GM12878 (cell line): ENCODE data around the gene NPAS3. TPM values are rescaled to one million over a fixed set of nuclear protein-coding genes. Genes with fewer than 3 reads are reported as not detected.

Experiments used
- ATAC-seq: fragments of 200-7000 bp; cut with Tn5 transposase; 3 replicates; pipeline ENCODE4 v1.9.1; 2020; ENCODE audit warnings: mild to moderate bottlenecking, moderate library complexity
- BruUV-seq: library from RNA; stranded (reverse); fragments of 400-500 nt; replicated peaks from 2 replicates; lab custom pipeline; 2021; lab: Mats Ljungman, UMichigan
- CTCF ChIA-PET: fragments of 300-600 bp; sonication (Branson Sonifier 250); formaldehyde crosslinking; extraction: SDS; loops from one replicate; lab custom pipeline; 2021; ENCODE audit warnings: inconsistent platforms; lab: Yijun Ruan, JAX
- POLR2A ChIA-PET: fragments of 350-600 bp; formaldehyde crosslinking; extraction: SDS; loops from one replicate; lab custom pipeline; 2021; ENCODE audit warnings: inconsistent platforms; lab: Charles Lee
- RAD21 ChIA-PET: fragments of 300-600 bp; sonication (Branson Sonifier 250); formaldehyde crosslinking; loops from one replicate; lab custom pipeline; 2023; ENCODE audit warnings: antibody characterized with exemption; ENCODE audit not compliant: unreplicated experiment; lab: Charles Lee
- SMC1A ChIA-PET: fragments of 300-600 bp; sonication (Branson Sonifier 250); formaldehyde crosslinking; loops from one replicate; lab custom pipeline; 2023; ENCODE audit not compliant: unreplicated experiment, uncharacterized antibody; lab: Charles Lee
- DNase-seq: peaks from one replicate; pipeline ENCODE4 v3.0.0-alpha.2; 2011; ENCODE audit warnings: low read depth, low spot score
- FAIRE-seq: peaks from 3 replicates; lab custom pipeline; 2011; peaks lifted over from hg19 to GRCh38; lab: Jason Lieb, UNC
- H2AFZ ChIP-seq: 2 replicates; pipeline ENCODE4 v1.6.0; 2011; ENCODE audit warnings: low read depth, low read length, control low read depth; ENCODE audit not compliant: control insufficient read depth
- H3K27ac ChIP-seq: 2 replicates; pipeline ENCODE4 v1.5.1; 2011; ENCODE audit warnings: control low read depth; ENCODE audit not compliant: control insufficient read depth, insufficient read depth
- H3K27me3 ChIP-seq, 2 experiments: replicated peaks in 1 of 2; 2 replicates each; pipeline versions ENCODE4 v1.6.0 to v1.6.1; 2011; ENCODE audit warnings: low read length in 1 of 2; ENCODE audit not compliant: control insufficient read depth in 2 of 2, insufficient read depth in 2 of 2
- H3K36me3 ChIP-seq, 2 experiments: 2 replicates each; pipeline ENCODE4 v1.5.1; 2011; ENCODE audit warnings: low read length in 1 of 2; ENCODE audit not compliant: control insufficient read depth in 2 of 2, insufficient read depth in 2 of 2
- H3K4me1 ChIP-seq: 2 replicates; pipeline ENCODE4 v1.6.1; 2011; ENCODE audit warnings: mild to moderate bottlenecking, low read length, moderate library complexity, mixed read lengths; ENCODE audit not compliant: control insufficient read depth, insufficient read depth
- H3K4me2 ChIP-seq: 2 replicates; pipeline ENCODE4 v1.6.0; 2011; ENCODE audit warnings: control low read depth; ENCODE audit not compliant: control insufficient read depth, insufficient read depth
- H3K4me3 ChIP-seq: fragments of 200-600 bp; sonication (generic); 2 replicates; pipeline ENCODE4 v1.5.1; 2016
- H3K79me2 ChIP-seq: 2 replicates; pipeline ENCODE4 v1.6.0; 2011; ENCODE audit warnings: low read length; ENCODE audit not compliant: control insufficient read depth, insufficient read depth
- H3K9ac ChIP-seq: 2 replicates; pipeline ENCODE4 v1.8.0; 2011; ENCODE audit warnings: low read length, control low read depth, mixed read lengths; ENCODE audit not compliant: control insufficient read depth, insufficient read depth
- H3K9me3 ChIP-seq: replicated peaks from 3 replicates; pipeline ENCODE4 v1.5.1; 2011; ENCODE audit warnings: mild to moderate bottlenecking, low read length; ENCODE audit not compliant: control insufficient read depth, insufficient read depth
- H4K20me1 ChIP-seq: 2 replicates; pipeline ENCODE4 v1.6.0; 2011; ENCODE audit not compliant: control insufficient read depth, insufficient read depth
- BCL11A ChIP-seq: IDR thresholded peaks from 2 replicates; pipeline ENCODE4 v1.6.1; 2011; ENCODE audit warnings: low read depth, low read length
- CREB1 ChIP-seq: IDR thresholded peaks from 2 replicates; pipeline ENCODE4 v1.6.1; 2012; ENCODE audit warnings: low read depth, mild to moderate bottlenecking, inconsistent platforms
- FOS ChIP-seq: IDR thresholded peaks from 3 replicates; pipeline ENCODE4 v1.6.1; 2011; ENCODE audit warnings: borderline replicate concordance; ENCODE audit not compliant: insufficient read length; ENCODE audit errors: extremely low read depth
- GATAD2B ChIP-seq: fragments of 450-650 bp; conservative IDR thresholded peaks from 2 replicates; pipeline ENCODE4 v1.6.1; 2017; ENCODE audit warnings: low read depth, mild to moderate bottlenecking, moderate library complexity
- HCFC1 ChIP-seq: fragments of 150-350 bp; IDR thresholded peaks from 2 replicates; pipeline ENCODE4 v1.6.1; 2014; ENCODE audit warnings: low read length
- NRF1 ChIP-seq: conservative IDR thresholded peaks from 2 replicates; pipeline ENCODE4 v1.6.1; 2011; ENCODE audit warnings: mild to moderate bottlenecking, low read depth, low read length, improper control_type of control experiment
- PAX5 ChIP-seq: IDR thresholded peaks from 2 replicates; pipeline ENCODE4 v1.6.1; 2011; ENCODE audit warnings: low read depth, low read length, borderline replicate concordance
- SMAD1 ChIP-seq: fragments of 450-650 bp; IDR thresholded peaks from 2 replicates; pipeline ENCODE4 v1.6.1; 2018; ENCODE audit warnings: mild to moderate bottlenecking, low read depth; ENCODE audit not compliant: partially characterized antibody
- SREBF1 ChIP-seq: IDR thresholded peaks from 2 replicates; pipeline ENCODE4 v1.6.1; 2012; ENCODE audit warnings: mild to moderate bottlenecking, low read length
- STAT3 ChIP-seq: IDR thresholded peaks from 2 replicates; pipeline ENCODE4 v1.6.1; 2011; ENCODE audit warnings: low read depth, low read length, improper control_type of control experiment
- TBL1XR1 ChIP-seq: IDR thresholded peaks from 2 replicates; pipeline ENCODE4 v1.6.1; 2012; ENCODE audit warnings: low read depth, low read length, improper control_type of control experiment
- WRNIP1 ChIP-seq: IDR thresholded peaks from 2 replicates; pipeline ENCODE4 v1.6.1; 2011; ENCODE audit warnings: low read depth, low read length, improper control_type of control experiment, borderline replicate concordance
- WGBS: methylation state at CpG from one replicate; pipeline ENCODE4 v1.1.6; 2016; ENCODE audit warnings: low lambda C conversion rate; ENCODE audit not compliant: insufficient replicate concordance, insufficient coverage; ENCODE audit errors: missing lambda C conversion rate; 5-methylcytosine and 5-hydroxymethylcytosine counted together
- in situ Hi-C: fragments of 300-500 bp; cut with MboI; formaldehyde crosslinking; loops from 9 replicates; pipeline ENCODE4 v1.14.3; 2018; ENCODE audit warnings: mixed read lengths
- intact Hi-C: fragments of 100-400 bp; cut with micrococcal nuclease; formaldehyde crosslinking; loops from one replicate; pipeline ENCODE4 v1.14.2; 2022; ENCODE audit not compliant: unreplicated experiment
- polyA plus RNA-seq, 11 experiments: library from polyadenylated mRNA; depleted of rRNA in 4 of 11; unstranded in 6 of 11; stranded (reverse) in 5 of 11; fragments of >200 nt; fragmentation: Nextera tagmentation in 4 of 11; fragmentation: Illumina TruSeq in 1 of 11; extraction: Ambion mirVana in 4 of 11; extraction: Trizol in 1 of 11; gene quantifications; 1 replicate in 1 of 11; 2 replicates in 10 of 11; pipeline versions ENCODE4 v1.2.1 to v1.2.3, GENCODE V29; 2011 to 2016; ENCODE audit warnings: inconsistent platforms in 2 of 11, missing spikeins in 2 of 11, low read depth in 1 of 11
- total RNA-seq, 4 experiments: library from RNA; depleted of rRNA in 3 of 4; stranded (reverse); fragments of >200 nt in 3 of 4; fragmentation: Illumina TruSeq in 1 of 4; extraction: Trizol in 1 of 4; gene quantifications; 2 replicates each; pipeline versions ENCODE4 v1.2.1 to v1.2.3, GENCODE V29; 2013 to 2021

The NPAS3 gene
- total and polyA plus RNA-seq, 10 of the 15 experiments (the other 5 are each of a cell fraction or from before 2014, with no cell fraction given): under 0.01 to 2.7 (median 0.03) TPM; not detected in 6

DNA sequence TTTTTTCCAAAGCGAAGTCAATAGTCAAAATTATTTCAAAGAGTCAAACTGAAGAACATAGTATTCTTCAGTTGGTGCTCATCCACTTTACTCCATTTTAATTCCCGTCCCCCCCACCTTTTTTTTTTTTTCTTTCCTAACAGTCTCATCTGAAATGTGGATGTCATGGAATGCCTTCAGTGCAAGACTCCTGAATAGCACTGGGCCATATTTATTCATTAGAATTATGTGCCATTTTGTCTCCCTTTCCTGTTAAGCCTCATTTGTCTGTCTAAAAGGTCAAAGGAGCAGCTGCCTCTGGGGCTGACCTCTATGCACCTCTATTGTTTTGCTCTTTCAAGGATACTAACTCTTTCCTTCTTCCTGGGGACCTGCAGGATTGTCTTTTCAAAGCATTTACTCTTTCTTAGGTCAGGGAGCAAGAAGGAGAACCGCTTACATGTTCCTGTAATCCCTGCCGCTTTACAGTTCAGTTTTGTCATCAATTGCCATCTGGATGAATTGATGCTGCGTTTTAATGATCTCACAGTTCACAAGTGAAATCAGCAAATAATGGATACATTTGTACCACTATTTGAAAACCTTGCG, 310.6 kb downstream of the NPAS3 start (continued):
- TF ChIP-seq HCFC1 (no peak), STAT3 (no peak), NRF1 (no peak)

DNA sequence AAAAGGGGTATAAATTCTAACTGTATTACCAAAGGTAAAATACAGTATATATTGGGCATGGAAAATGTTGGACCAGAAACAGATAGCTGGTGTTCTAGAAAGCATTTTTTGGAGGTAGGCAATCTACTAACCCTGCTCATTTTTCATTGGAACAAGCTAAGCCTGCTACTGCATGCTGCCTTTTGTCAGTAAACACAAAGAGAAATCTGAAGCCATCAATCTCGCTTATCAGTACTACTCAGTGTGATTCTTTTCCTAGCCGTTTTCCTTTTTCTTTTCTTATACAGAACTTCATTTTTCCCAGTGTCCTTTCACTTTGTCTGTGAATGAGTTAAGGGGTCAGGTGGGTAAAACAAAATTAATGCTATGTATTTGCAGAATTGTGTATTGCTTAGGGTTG, 312.3 kb downstream of the NPAS3 start:
- Histone ChIP-seq H2AFZ (no peak overlapping the region), H3K4me1 (no peaks in the 10 kb centered on the region), H3K27me3 (no peaks in the 10 kb centered on the region), H3K27ac (no peak overlapping the region), H3K9me3 (no peaks in the 10 kb centered on the region), H3K79me2 (no peaks in the 10 kb centered on the region), H3K4me2 (no peak overlapping the region), H4K20me1 (no peaks in the 10 kb centered on the region), H3K9ac (no peak overlapping the region), H3K4me3 (no peak overlapping the region), H3K36me3 (no peaks in the 10 kb centered on the region)
- no peak for FAIRE-seq
- 5% methylated on average over 2 of the region's 2 CpGs for WGBS
- intact Hi-C loops (no loop called here), in situ Hi-C loops (no loop called here)
- no peak for DNase-seq
- RAD21 ChIA-PET: no interaction called here
- POLR2A ChIA-PET: no interaction called here
- CTCF ChIA-PET: no interaction called here
- BruUV-seq: no TSS peak
- ATAC-seq: no peak
- TF ChIP-seq BCL11A (no peak), WRNIP1 (no peak), SMAD1 (no peak), NRF1 (no peak), TBL1XR1 (no peak), GATAD2B (no peak), FOS (no peak), PAX5 (no peak), SREBF1 (no peak), CREB1 (no peak)
- SMC1A ChIA-PET: no interaction called here
